ENCODE data around the gene CCDC71.

Gene CCDC71

DNA sequence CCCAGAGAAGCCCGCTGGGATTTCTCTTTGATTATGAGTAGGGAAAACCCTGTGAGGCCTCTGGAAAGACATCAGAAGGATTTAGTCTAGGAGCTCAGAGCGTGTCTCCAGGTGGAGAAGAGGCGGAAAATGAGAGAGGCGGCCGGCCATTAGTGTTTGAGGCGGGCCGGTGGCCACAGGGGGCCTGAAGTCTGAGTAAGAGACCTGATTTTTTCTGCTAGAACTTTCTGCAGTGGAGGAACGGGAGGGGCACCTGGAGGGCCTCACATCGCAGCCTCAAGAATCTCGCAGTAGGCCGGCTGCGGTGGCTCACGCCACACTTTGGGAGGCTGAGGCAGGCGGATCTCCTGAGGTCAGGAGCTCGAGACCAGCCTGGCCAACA, 33.8 kb upstream of the CCDC71 start:
- Histone ChIP-seq H3K4me2 (ENCODE audit: low read length) (no peak overlapping the region), H3K36me3 (ENCODE audit: control insufficient read depth, low read length) (no peaks in the 10 kb centered on the region), H3F3A (ENCODE audit: control insufficient read depth, insufficient read depth) (no peaks in the 10 kb centered on the region), H4K20me1 (ENCODE audit: control insufficient read depth, insufficient read depth, low read depth, low read length) (no peaks in the 10 kb centered on the region), H3K27me3 (ENCODE audit: control insufficient read depth, low read length) (no peaks in the 10 kb centered on the region), H3K27ac (ENCODE audit: low read depth, low read length) (no peak overlapping the region), H3K9me3 (ENCODE audit: control insufficient read depth, insufficient read depth, low read length) (no peaks in the 10 kb centered on the region), H3K4me1 (ENCODE audit: control insufficient read depth, low read length) (no peaks in the 10 kb centered on the region), H3K79me2 (ENCODE audit: control insufficient read depth, low read length) (no peaks in the 10 kb centered on the region), H3K4me3 (ENCODE audit: low read length) (no peak overlapping the region), H3K9me2 (replicated peaks; ENCODE audit: control insufficient read depth, low read length) (no peaks in the 10 kb centered on the region)
- TF ChIP-seq EZH2phosphoT487 (IDR thresholded peaks at IDR 0.05; ENCODE audit: borderline replicate concordance, low read length): no peak
- no peak for TF ChIP-seq CTCF (IDR thresholded peaks at IDR 0.05; ENCODE audit: low read depth, low read length, poor library complexity, severe bottlenecking)

DNA sequence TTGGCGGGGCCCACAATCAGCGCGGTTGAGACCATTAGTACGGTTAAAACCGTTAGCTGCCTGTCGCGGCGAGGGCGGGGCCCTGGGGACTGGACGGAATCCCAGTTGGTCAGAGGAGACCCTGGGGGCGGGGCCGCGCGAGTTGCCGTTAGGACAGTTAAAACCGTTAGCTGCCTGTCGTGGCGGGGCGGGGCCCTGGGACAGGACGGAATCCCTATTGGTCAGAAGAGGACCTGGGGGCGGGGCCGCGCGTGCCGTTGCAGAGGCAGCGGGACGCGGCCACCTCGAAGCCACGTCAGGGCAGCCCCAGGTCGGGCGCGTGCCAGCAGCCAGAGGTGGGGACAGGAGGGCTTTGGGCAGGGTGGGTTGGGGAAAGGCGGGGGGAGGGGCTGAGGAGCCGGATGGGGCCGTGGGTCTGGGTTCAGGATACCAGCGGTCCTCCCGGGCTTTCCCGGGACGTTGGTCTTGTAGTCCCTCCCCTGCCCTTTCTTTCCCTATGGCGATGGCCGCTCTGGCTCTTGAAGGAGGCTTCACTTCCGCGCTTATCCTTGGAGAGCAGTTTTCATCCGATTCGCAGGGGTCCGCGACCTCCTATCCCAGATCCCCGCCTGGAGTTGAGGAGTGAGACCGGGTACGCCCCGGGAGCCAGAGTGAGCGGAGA, 33.2 kb upstream of the CCDC71 start:
- Histone ChIP-seq H3K9me2 (replicated peaks; ENCODE audit: control insufficient read depth, low read length) (no peaks in the 10 kb centered on the region), H3K4me1 (ENCODE audit: control insufficient read depth, low read length) (no peaks in the 10 kb centered on the region), H3K79me2 (ENCODE audit: control insufficient read depth, low read length) (no peaks in the 10 kb centered on the region), H3K27me3 (ENCODE audit: control insufficient read depth, low read length) (no peaks in the 10 kb centered on the region), H3K4me2 (ENCODE audit: low read length) (no peak overlapping the region), H4K20me1 (ENCODE audit: control insufficient read depth, insufficient read depth, low read depth, low read length) (no peaks in the 10 kb centered on the region), H3K36me3 (ENCODE audit: control insufficient read depth, low read length) (no peaks in the 10 kb centered on the region), H3K9me3 (ENCODE audit: control insufficient read depth, insufficient read depth, low read length) (no peaks in the 10 kb centered on the region), H3K27ac (ENCODE audit: low read depth, low read length) (no peak overlapping the region), H3K4me3 (ENCODE audit: low read length) (no peak overlapping the region), H3F3A (ENCODE audit: control insufficient read depth, insufficient read depth) (no peaks in the 10 kb centered on the region)
- TF ChIP-seq CTCF (IDR thresholded peaks at IDR 0.05; ENCODE audit: low read depth, low read length, poor library complexity, severe bottlenecking): no peak
- no peak for TF ChIP-seq EZH2phosphoT487 (IDR thresholded peaks at IDR 0.05; ENCODE audit: borderline replicate concordance, low read length)

GRCh38 chr3:49198611-49199230, 32.6 kb upstream of the CCDC71 start:
- no peaks in the 10 kb centered on the region for H4K20me1 ChIP-seq (ENCODE audit: control insufficient read depth, insufficient read depth, low read depth, low read length)
- no peaks in the 10 kb centered on the region for H3K4me1 ChIP-seq (ENCODE audit: control insufficient read depth, low read length)
- no peak overlapping the region for H3K4me3 ChIP-seq (ENCODE audit: low read length)
- no peaks in the 10 kb centered on the region for H3K36me3 ChIP-seq (ENCODE audit: control insufficient read depth, low read length)
- no peak overlapping the region for H3K4me2 ChIP-seq (ENCODE audit: low read length)
- H3K9me2 ChIP-seq (replicated peaks; ENCODE audit: control insufficient read depth, low read length): no peaks in the 10 kb centered on the region
- H3K79me2 ChIP-seq (ENCODE audit: control insufficient read depth, low read length): no peaks in the 10 kb centered on the region
- H3K27ac ChIP-seq (ENCODE audit: low read depth, low read length): no peak overlapping the region
- H3K27me3 ChIP-seq (ENCODE audit: control insufficient read depth, low read length): no peaks in the 10 kb centered on the region
- H3F3A ChIP-seq (ENCODE audit: control insufficient read depth, insufficient read depth): no peaks in the 10 kb centered on the region
- TF ChIP-seq EZH2phosphoT487 (IDR thresholded peaks at IDR 0.05; ENCODE audit: borderline replicate concordance, low read length): no peak
- no peaks in the 10 kb centered on the region for H3K9me3 ChIP-seq (ENCODE audit: control insufficient read depth, insufficient read depth, low read length)

GRCh38 chr3:49198161-49198560, 32.0 kb upstream of the CCDC71 start:
- H3K4me2 ChIP-seq (ENCODE audit: low read length): no peak overlapping the region
- no peaks in the 10 kb centered on the region for H3K27me3 ChIP-seq (ENCODE audit: control insufficient read depth, low read length)
- TF ChIP-seq EZH2phosphoT487 (IDR thresholded peaks at IDR 0.05; ENCODE audit: borderline replicate concordance, low read length) (no peak), CTCF (IDR thresholded peaks at IDR 0.05; ENCODE audit: low read depth, low read length, poor library complexity, severe bottlenecking) (no peak)
- H3K4me3 ChIP-seq (ENCODE audit: low read length): no peak overlapping the region
- no peaks in the 10 kb centered on the region for H3K36me3 ChIP-seq (ENCODE audit: control insufficient read depth, low read length)
- no peaks in the 10 kb centered on the region for H4K20me1 ChIP-seq (ENCODE audit: control insufficient read depth, insufficient read depth, low read depth, low read length)
- H3K27ac ChIP-seq (ENCODE audit: low read depth, low read length): no peak overlapping the region
- H3K9me3 ChIP-seq (ENCODE audit: control insufficient read depth, insufficient read depth, low read length): no peaks in the 10 kb centered on the region
- no peaks in the 10 kb centered on the region for H3K9me2 ChIP-seq (replicated peaks; ENCODE audit: control insufficient read depth, low read length)
- no peaks in the 10 kb centered on the region for H3K4me1 ChIP-seq (ENCODE audit: control insufficient read depth, low read length)
- H3K79me2 ChIP-seq (ENCODE audit: control insufficient read depth, low read length): no peaks in the 10 kb centered on the region
- H3F3A ChIP-seq (ENCODE audit: control insufficient read depth, insufficient read depth): no peaks in the 10 kb centered on the region
